PC-9 (cell line): Measurements from ENCODE around the gene SPHK2. TPM values are rescaled to one million over a fixed set of nuclear protein-coding genes. Genes with fewer than 3 reads are reported as not detected.

ENCODE experiments used
- BruUV-seq: library from RNA; stranded (reverse); fragments of 400-500 nt; replicated peaks from 2 replicates; lab custom pipeline; 2021; lab: Mats Ljungman, UMichigan
- CTCF ChIA-PET: fragments of 300-600 bp; sonication (Branson Sonifier 250); formaldehyde crosslinking; loops from one replicate; lab custom pipeline; 2022; ENCODE audit warnings: antibody characterized with exemption; lab: Charles Lee
- POLR2A ChIA-PET: fragments of 300-600 bp; sonication (Branson Sonifier 250); formaldehyde crosslinking; loops from one replicate; lab custom pipeline; 2022; ENCODE audit warnings: antibody characterized with exemption; ENCODE audit not compliant: unreplicated experiment; lab: Charles Lee
- DNase-seq, 2 experiments: peaks; one replicate each; pipeline versions ENCODE4 v3.0.0 to v3.0.0-alpha.2; 2015 to 2022; ENCODE audit warnings: mixed read lengths in 1 of 2
- H2AFZ ChIP-seq: fragments of 200-600 bp; sonication (generic); 2 replicates; pipeline ENCODE4 v1.8.1; 2017; ENCODE audit warnings: antibody characterized with exemption
- H3F3A ChIP-seq: fragments of 200-600 bp; sonication (generic); 2 replicates; pipeline ENCODE4 v1.8.1; 2017; ENCODE audit warnings: antibody characterized with exemption, mild to moderate bottlenecking, low read depth; ENCODE audit not compliant: insufficient read depth
- H3K27ac ChIP-seq: fragments of 200-600 bp; sonication (generic); 2 replicates; pipeline ENCODE4 v1.6.1; 2016; ENCODE audit warnings: mixed run types
- H3K27me3 ChIP-seq: fragments of 200-600 bp; sonication (generic); 2 replicates; pipeline ENCODE4 v1.6.1; 2016; ENCODE audit warnings: low read depth, mixed run types; ENCODE audit not compliant: insufficient read depth
- H3K36me3 ChIP-seq: fragments of 200-600 bp; sonication (generic); 2 replicates; pipeline ENCODE4 v1.6.1; 2016; ENCODE audit warnings: low read depth, mixed run types
- H3K4me1 ChIP-seq: fragments of 200-600 bp; sonication (generic); replicated peaks from 2 replicates; pipeline ENCODE4 v1.6.1; 2016; ENCODE audit warnings: mixed run types; ENCODE audit not compliant: insufficient read depth
- H3K4me2 ChIP-seq: fragments of 200-600 bp; sonication (generic); 2 replicates; pipeline ENCODE4 v1.6.1; 2017; ENCODE audit warnings: mixed run types
- H3K4me3 ChIP-seq: fragments of 200-600 bp; sonication (generic); 2 replicates; pipeline ENCODE4 v1.6.1; 2016; ENCODE audit warnings: mixed run types
- H3K79me2 ChIP-seq: fragments of 200-600 bp; sonication (generic); 2 replicates; pipeline ENCODE4 v1.6.1; 2017; ENCODE audit warnings: low read depth, mixed run types
- H3K9me2 ChIP-seq: fragments of 200-600 bp; sonication (generic); 2 replicates; pipeline ENCODE4 v1.8.1; 2017; ENCODE audit warnings: mild to moderate bottlenecking; ENCODE audit not compliant: insufficient read depth
- H3K9me3 ChIP-seq: fragments of 200-600 bp; sonication (generic); 2 replicates; pipeline ENCODE4 v1.8.1; 2016; ENCODE audit warnings: low read depth; ENCODE audit not compliant: insufficient read depth
- H4K20me1 ChIP-seq: fragments of 200-600 bp; sonication (generic); 2 replicates; pipeline ENCODE4 v1.8.1; 2017; ENCODE audit not compliant: insufficient read depth
- CTCF ChIP-seq: fragments of 200-600 bp; sonication (generic); conservative IDR thresholded peaks from 2 replicates; pipeline ENCODE4 v1.6.1; 2017; ENCODE audit warnings: mixed run types, antibody characterized with exemption, mild to moderate bottlenecking, moderate library complexity
- EZH2 ChIP-seq: fragments of 200-600 bp; sonication (generic); IDR thresholded peaks from 2 replicates; pipeline ENCODE4 v1.8.0; 2017; ENCODE audit warnings: antibody characterized with exemption, low read depth
- intact Hi-C: fragments of 100-400 bp; cut with micrococcal nuclease; formaldehyde crosslinking; loops from one replicate; pipeline ENCODE4 v1.10.0; 2022; ENCODE audit not compliant: unreplicated experiment
- total RNA-seq: library from RNA; stranded (reverse); gene quantifications from 2 replicates; pipeline ENCODE4 v1.2.3, GENCODE V29; 2021

SPHK2 gene
- total RNA-seq, 1 experiment from 2014 or later: 18.4 TPM

GRCh38 chr19:48595833-48596232, 23.5 kb upstream of the SPHK2 start:
- no TSS peak for BruUV-seq
- Histone ChIP-seq H3K9me2 (no peaks in the 10 kb centered on the region), H3K4me2 (no peak overlapping the region), H3K27me3 (no peaks in the 10 kb centered on the region), H3F3A (peaks cover 5% of the 10 kb centered on the region; the same call in 1 of the 2 replicates), H3K36me3 (no peaks in the 10 kb centered on the region), H3K4me1 (no peaks in the 10 kb centered on the region), H2AFZ (no peak overlapping the region), H3K4me3 (no peak overlapping the region), H4K20me1 (no peaks in the 10 kb centered on the region), H3K9me3 (no peaks in the 10 kb centered on the region), H3K79me2 (no peaks in the 10 kb centered on the region), H3K27ac (no peak overlapping the region)
- DNase-seq: no peak
- TF ChIP-seq EZH2 (no peak), CTCF (no peak)
- intact Hi-C loops: no loop called here
- ChIA-PET POLR2A (no interaction called here), CTCF (no interaction called here)

- TF ChIP-seq EZH2 (no peak), CTCF (no peak)
Observed at GRCh38 chr19:48596237-48596636, 23.1 kb upstream of the SPHK2 start.

GRCh38 chr19:48596679-48597465, 22.4 kb upstream of the SPHK2 start:
- BruUV-seq: no TSS peak
- H4K20me1 ChIP-seq: no peaks in the 10 kb centered on the region
- H3K4me3 ChIP-seq: no peak overlapping the region
- intact Hi-C loops: no loop called here
- no peaks in the 10 kb centered on the region for H3K27me3 ChIP-seq
- H3K9me3 ChIP-seq: no peaks in the 10 kb centered on the region
- no peak overlapping the region for H2AFZ ChIP-seq
- peaks cover 6% of the 10 kb centered on the region; the same call in 1 of the 2 replicates for H3F3A ChIP-seq
- no peaks in the 10 kb centered on the region for H3K4me1 ChIP-seq
- POLR2A ChIA-PET: no interaction called here
- no peaks in the 10 kb centered on the region for H3K79me2 ChIP-seq
- no peak for DNase-seq
- no peak overlapping the region for H3K27ac ChIP-seq
- no peak for TF ChIP-seq CTCF
- TF ChIP-seq EZH2: no peak
- CTCF ChIA-PET: no interaction called here
- H3K36me3 ChIP-seq: no peaks in the 10 kb centered on the region
- H3K4me2 ChIP-seq: no peak overlapping the region
- H3K9me2 ChIP-seq: no peaks in the 10 kb centered on the region

More at GRCh38 chr19:48596237-48596636, 23.1 kb upstream of the SPHK2 start:
- ChIA-PET POLR2A (no interaction called here), CTCF (no interaction called here)
- Histone ChIP-seq H2AFZ (no peak overlapping the region), H3K9me2 (no peaks in the 10 kb centered on the region), H4K20me1 (no peaks in the 10 kb centered on the region), H3K4me2 (no peak overlapping the region), H3K4me1 (no peaks in the 10 kb centered on the region), H3F3A (peaks cover 5% of the 10 kb centered on the region; the same call in 1 of the 2 replicates), H3K27me3 (no peaks in the 10 kb centered on the region), H3K79me2 (no peaks in the 10 kb centered on the region), H3K9me3 (no peaks in the 10 kb centered on the region), H3K4me3 (no peak overlapping the region), H3K27ac (no peak overlapping the region), H3K36me3 (no peaks in the 10 kb centered on the region)
- intact Hi-C loops: no loop called here
- no TSS peak for BruUV-seq
- DNase-seq: no peak
